Measurements from ENCODE around the gene P2RX3.

P2RX3 gene

GRCh38 chr11:57308426-57309060 lies 29.6 kb upstream of the P2RX3 start:
- peak overlapping the region in 14 of 21 experiments; percentile 4 to 86 (median 58) for H3K27ac ChIP-seq
- H3K4me3 ChIP-seq, result peak overlapping the region in 1 of 7 experiments; percentile 8

- Histone ChIP-seq H3K4me3 (no peak overlapping the region), H3K27ac (peak overlapping the region in 17 of 21 experiments; percentile 4 to 93 (median 77))
Measured at GRCh38 chr11:57309106-57310059, 28.8 kb upstream of the P2RX3 start.

DNA sequence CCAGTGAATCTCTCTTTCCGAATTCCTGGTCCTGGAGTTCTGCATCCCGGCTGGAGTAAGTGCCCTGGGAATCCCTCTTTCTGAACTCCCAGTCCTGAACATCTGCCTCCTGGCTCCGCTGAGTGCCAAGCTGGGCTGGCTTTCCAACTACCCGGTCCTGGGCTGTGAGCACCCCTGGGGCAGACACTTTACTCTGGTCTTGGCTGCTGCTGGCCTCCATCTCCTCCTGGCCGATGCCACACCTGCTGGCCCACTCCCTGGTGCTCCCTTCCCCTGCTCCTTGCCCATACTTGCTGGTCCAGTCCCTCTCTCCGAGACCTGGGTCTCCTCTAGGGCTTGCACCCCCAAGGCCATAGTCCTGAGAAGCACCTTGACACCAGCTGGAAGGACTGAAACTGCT lies 28.1 kb upstream of the P2RX3 start:
- Histone ChIP-seq H3K4me3 (peak overlapping the region in 1 of 7 experiments; percentile 41), H3K27ac (peak overlapping the region in 19 of 21 experiments; percentile 26 to 93 (median 80))

- H3K27ac ChIP-seq, result peak overlapping the region in 19 of 21 experiments; percentile 26 to 93 (median 80)
- peak overlapping the region; percentile 30 to 50 (median 41) for H3K4me3 ChIP-seq
Measured at GRCh38 chr11:57310630-57311086, 27.5 kb upstream of the P2RX3 start.

DNA sequence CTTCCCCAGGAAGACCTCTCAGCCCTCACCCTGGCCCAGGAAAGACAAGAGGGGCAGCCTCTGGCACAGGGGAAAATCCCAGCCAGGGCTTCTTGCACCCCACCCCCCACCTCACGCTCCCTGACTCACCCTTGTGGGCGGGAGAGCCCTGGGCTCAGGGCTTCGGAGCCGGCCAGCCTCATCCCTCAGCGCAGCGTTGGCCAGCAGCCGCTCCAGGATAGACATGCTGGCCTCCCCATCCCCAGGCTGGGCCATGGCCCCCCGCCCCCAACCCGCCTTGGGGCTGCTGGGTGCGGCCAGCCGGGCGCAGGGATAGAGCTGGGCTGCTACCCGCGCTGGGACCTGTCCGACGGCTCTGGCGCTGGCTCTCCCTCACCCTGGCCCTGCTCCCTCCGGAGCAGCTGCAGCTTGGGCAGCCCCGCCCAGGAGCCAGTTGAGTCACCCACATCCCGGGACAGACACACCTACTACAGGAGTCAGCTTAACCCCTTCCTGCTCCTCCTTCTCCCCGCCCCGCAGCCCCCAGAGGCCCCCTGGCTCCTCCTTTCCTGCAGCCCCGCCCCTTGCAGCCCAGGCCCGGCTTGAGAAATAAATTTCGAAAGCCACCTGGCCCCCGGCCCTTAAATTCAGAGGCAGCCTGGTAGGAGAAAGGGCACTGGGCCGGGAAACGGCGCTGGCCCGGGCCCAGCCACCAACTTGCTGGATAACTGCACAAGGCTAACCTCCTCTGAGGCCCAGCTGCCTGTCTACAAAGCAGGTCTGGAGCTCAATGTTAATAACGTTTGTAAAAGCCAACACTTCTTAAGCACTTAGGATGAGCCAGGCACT lies 26.8 kb upstream of the P2RX3 start:
- Histone ChIP-seq H3K27ac (peak overlapping the region in 20 of 21 experiments; percentile 26 to 93 (median 79)), H3K4me3 (peak overlapping the region; percentile 30 to 50 (median 41))

DNA sequence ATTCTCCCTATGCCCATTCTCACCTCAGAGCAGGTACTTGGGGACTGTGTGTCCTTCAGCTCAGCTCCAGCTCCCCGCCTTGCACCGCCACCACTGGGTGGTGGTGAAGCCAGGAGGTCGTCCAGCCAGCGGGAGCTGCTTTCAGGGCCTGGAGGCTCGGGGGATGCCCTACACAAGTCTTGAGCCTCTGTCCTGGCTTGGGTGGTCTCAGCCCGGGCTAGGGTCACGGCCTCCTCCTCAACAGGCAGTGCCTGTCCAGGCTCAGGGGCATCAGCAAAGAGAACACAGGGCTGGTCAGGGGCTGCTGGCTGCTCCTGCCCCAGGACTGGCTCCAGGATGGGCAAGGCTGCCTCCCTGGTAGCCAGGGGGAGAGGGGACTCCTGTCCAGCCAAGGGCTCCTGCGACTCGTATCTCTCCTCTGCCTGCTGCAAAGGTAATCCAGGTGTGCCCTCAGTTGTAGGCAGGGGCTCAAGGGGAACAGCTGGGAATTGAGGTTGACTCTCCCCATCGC lies 25.6 kb upstream of the P2RX3 start:
- no peak overlapping the region for H3K4me3 ChIP-seq
- H3K27ac ChIP-seq, result peak overlapping the region in 17 of 21 experiments; percentile 22 to 93 (median 80)

DNA sequence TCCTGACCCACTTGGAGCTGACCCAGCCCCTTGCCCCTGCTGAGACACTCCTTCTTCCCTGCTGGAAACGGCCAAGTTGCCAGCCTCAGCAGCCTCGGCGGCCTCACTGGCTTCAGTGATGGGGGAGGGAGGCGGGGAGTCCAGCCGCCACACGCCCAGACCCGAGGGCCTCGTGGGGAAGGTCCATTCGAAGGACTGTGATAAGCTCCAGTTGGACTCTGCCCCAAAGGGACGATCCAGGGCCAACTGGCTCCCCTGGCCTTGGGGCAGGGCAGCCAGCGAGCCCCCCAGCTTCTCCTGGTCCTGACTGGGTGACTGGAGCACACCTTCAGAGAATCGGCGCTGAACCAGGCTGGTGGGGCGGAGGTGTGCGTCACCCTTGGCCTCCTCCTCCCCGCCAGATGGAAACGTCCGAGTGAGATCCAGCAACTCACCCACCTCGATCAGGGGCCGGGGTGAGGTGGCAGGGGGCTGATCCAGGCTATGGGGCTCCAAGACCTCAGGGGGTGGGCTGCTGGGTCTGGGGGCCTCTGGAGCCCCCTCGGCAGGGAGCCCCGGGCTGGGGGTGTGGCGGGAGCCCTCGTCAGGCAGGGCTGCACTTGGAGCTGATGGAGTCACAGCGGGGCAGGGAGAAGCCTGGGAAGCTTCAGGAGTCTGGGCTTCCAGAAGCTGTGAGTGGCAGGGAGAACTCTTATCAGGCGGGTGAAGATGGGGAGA lies 24.9 kb upstream of the P2RX3 start:
- peak overlapping the region in 13 of 21 experiments; percentile 2 to 93 (median 64) for H3K27ac ChIP-seq
- no peak overlapping the region for H3K4me3 ChIP-seq

DNA sequence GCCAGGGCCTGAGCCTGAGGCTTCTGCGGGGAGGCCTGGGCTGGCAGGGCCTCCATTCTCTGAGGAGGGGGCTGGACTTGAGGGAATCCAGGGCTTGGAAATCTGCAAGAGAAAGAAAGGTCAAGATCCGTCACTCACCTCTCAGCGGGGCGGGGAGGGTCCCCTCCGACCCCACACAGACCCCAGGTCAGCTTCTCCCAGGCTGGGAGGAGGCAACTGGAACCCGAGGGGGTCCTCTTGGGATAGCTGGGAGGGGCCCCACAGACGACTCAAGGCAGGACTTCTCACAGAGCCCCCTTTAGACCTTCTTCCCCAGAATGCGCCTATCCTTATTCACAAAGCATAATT lies 24.4 kb upstream of the P2RX3 start:
- Histone ChIP-seq H3K27ac (peak overlapping the region in 9 of 21 experiments; percentile 5 to 88 (median 58)), H3K4me3 (no peak overlapping the region)

GRCh38 chr11:57314221-57314973 lies 23.8 kb upstream of the P2RX3 start:
- Histone ChIP-seq H3K4me3 (no peak overlapping the region), H3K27ac (peak overlapping the region in 3 of 21 experiments; percentile 5 to 58 (median 16))

DNA sequence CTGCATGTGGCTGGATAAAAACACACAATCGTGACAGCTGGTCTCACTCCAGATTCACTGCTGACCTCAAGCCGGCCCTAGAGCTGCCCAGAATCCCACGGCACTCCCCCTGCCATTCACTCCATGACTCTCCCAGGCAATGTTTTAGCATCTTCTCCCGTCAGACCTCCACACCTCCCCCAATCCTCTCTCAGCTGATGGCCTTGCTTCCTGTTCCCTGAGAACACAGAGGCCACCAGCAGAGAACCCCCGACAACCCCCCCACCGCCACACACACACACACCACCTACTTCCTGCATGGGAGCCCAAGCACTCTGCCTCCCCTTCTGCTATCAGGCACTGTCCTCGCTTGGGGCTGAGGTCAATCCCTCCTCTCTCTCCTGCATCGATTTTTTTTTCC lies 22.7 kb upstream of the P2RX3 start:
- Histone ChIP-seq H3K27ac (peak overlapping the region in 8 of 21 experiments; percentile 1 to 63 (median 18)), H3K4me3 (no peak overlapping the region)

GRCh38 chr11:57316017-57316416 lies 22.1 kb upstream of the P2RX3 start:
- H3K27ac ChIP-seq, result peak overlapping the region in 11 of 21 experiments; percentile 1 to 63 (median 23)
- no peak overlapping the region for H3K4me3 ChIP-seq

GRCh38 chr11:57318178-57318577 lies 20.0 kb upstream of the P2RX3 start:
- H3K4me3 ChIP-seq, result no peak overlapping the region
- H3K27ac ChIP-seq, result peak overlapping the region in 5 of 21 experiments; percentile 9 to 49 (median 35)

DNA sequence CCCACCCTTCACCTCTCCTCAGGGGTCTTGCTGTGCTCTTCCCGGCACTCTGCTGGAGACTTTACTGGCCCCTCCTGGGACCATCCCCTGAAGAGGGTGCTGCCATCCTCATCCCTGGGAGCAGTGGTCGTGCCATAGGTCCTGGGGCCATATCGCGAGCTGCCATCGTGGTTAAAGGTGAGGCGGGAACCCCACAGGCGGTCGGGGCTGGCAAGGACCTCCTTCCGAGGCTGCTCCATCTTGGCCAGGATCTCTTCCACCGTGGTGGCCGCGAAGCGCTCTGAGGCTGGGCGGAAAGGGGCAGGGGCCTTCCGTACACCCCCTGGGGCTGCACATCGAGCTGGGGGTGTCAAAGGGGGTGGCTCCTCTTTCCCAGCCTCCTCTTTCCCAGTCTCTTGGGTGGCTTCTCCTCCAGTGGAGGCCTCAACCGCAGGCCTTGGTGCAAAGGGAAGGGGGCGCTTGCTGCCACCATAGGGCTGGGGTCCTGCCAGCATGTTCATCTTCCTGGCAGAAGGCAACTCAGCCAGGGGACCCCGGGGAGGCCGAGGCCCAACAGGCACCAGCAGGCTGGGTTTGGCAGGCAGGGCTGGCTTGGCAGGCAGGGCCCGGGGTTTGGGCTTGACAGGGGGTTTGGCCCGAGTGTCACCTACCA lies 18.0 kb upstream of the P2RX3 start:
- H3K4me3 ChIP-seq, result peak overlapping the region in 1 of 7 experiments; percentile 85

DNA sequence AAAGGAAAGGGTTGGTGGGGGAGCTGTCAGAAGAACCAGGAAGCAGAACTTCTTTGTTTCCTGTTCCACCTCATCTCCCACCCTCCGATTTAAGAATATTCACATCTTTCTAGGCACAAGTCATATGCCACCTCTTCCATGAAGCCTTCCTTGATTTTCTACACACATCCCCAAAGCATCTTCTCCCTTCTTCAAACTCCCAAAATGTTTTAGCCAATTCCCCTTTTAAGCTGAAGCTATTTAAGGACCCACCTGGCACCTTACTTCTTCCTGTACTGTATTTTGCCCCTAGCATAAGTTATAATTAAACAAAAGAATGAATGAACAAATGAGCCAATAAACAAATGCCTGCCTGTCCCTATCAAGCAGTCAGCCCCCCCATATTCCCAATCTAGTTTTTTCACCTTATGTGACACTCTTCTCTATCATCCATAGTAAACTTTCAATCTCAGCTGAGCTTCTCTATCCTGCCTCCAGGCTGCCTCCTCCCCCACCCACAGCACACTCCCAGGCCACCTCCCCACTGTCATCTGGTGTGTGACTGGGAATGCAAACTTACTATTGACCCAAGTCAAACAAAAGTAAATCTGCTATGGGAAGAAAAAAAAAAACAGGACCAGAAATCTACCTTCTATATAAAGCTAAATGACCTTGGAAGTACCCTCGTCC lies 17.3 kb upstream of the P2RX3 start:
- Histone ChIP-seq H3K27ac (peak overlapping the region in 19 of 21 experiments; percentile 72 to 97 (median 91)), H3K4me3 (peak overlapping the region in 6 of 7 experiments; percentile 22 to 85 (median 32))

More for the DNA sequence above, 18.0 kb upstream of the P2RX3 start:
- H3K27ac ChIP-seq, result peak overlapping the region in 14 of 21 experiments; percentile 0 to 97 (median 84)

GRCh38 chr11:57321388-57322255 lies 16.5 kb upstream of the P2RX3 start:
- Histone ChIP-seq H3K27ac (peak overlapping the region in 20 of 21 experiments; percentile 72 to 97 (median 91)), H3K4me3 (peak overlapping the region; percentile 22 to 92 (median 36))
